Measurements from ENCODE around the gene RBBP4.
"Not testable (repeated sequence)": the region's sequence is repeated elsewhere in the genome, so short reads cannot be mapped to it uniquely, and the experiment has no call there.

GRCh38 chr1:32642292-32642827 is 8.6 kb upstream of the RBBP4 start:
- TF ChIP-seq CTCF, POLR2A, POLR2AphosphoS5 (IDR thresholded peaks at IDR 0.05): not testable (repeated sequence)
